ENCODE results near the gene NUAK1.

The NUAK1 gene

DNA sequence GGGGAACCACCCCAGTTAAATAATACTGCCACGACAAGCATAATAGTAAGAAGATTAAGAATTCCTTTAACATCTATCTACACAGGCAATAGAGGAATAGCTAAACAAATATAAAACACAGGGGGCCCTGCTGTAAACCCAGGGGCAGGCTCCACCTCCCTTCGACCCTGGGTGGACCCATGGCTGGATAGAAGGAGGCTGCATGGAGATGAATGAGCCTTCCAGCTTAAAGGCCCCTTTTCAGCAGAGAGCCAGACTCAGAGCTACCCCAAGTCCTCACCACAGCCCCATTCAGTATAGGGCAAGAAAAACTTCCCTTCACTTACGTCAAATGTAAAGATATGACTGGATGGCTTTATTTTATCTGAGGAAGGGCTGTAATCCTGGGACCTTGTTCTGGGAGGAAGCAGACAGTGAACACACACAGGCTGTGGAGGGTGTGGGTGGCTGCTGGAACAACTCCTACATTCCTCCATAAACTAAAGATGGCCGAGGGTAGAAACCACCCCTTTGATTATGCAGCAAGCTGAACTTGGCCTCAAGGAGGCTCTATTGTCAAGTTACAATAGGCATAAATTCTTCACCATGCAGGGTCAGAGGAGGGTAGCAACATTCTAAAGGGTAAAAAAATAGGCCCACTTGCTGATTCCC lies 30.4 kb downstream of the NUAK1 start:
- DNase-seq, result no peak

DNA sequence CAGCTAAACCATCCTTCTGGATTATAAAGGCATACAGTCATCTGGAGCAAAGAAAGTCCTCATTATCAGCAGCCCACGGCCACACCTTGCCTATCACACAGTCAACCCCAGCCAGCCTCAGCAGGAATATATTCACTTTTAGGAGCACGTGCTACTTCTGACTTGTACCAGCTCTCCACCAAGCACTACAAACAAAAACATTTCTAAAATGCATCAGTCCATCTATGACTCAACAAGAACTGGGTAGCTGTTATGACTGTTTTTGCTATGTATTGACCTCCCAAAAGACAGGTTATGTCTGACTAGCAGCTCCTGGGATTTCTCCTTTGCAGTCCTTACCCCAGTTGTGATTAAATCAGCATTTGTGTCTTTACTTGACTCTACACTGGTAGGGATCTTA lies 31.2 kb downstream of the NUAK1 start:
- DNase-seq, result no peak

- no peak for DNase-seq
Measured at GRCh38 chr12:106106892-106107291, 31.9 kb downstream of the NUAK1 start.

- DNase-seq, result peak in 1 of 2 experiments; percentile 11
Measured at GRCh38 chr12:106106061-106106566, 32.6 kb downstream of the NUAK1 start.

- DNase-seq, result no peak
Measured at GRCh38 chr12:106101803-106102202, 37.0 kb downstream of the NUAK1 start.

- DNase-seq, result no peak
Measured at GRCh38 chr12:106098691-106099200, 40.0 kb downstream of the NUAK1 start.

DNA sequence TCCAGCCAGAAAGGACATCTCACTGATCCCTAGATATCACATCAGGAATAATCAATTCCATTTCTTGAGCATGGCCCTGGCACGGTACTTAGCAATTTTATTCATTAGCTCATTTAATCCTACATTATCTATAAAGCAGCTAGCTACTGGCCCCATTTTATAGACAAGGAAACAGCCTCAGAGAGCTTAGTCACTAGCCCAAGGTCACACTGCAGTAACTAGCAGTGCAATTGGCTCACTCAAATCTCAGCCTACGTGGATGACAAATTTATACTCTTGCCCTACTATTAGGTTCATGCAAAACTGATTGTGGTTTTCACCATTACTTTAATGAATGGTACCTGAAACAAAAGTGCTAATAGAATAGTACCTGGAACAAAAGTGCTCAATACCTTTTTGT lies 41.7 kb downstream of the NUAK1 start:
- DNase-seq, result no peak

- DNase-seq, result no peak
Measured at GRCh38 chr12:106096376-106096775, 42.4 kb downstream of the NUAK1 start.

DNA sequence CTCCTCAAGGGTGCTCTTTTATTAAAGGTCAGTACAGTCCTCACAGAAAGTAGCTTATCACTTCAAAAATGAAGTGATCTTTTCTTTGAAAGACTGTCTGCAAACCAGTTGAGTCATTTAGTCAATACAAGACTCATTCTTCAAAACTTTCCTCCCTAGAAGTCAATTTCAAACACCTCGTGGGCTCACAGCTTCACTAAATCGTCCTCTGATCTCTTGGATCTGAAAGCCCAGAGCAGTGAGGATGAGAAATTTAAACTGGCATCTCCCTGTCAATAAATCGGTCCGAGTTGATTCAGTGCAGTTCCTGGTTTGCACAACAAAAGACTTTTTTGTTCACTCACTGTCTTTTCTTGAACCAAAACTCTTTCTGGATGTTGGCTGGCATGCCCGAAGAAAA lies 44.5 kb downstream of the NUAK1 start:
- DNase-seq, result no peak

DNA sequence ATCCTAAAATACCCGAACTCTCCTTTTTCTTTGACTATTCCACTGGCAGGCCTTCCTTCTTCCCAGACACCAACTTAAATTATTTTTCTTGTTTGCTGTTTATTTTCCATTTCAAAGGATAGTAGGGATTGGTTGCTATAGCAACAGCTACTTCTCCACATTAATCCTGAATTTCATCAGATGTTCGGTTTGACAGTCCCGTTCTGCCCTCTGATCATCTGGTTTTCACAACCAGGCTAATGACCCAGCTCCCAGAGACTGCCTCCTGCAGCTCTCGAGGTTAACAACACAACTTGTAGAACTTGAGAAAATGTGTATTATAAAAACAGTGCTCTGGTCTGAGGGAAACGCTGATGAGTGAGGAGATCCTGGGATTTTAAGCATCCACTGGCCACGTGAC lies 45.5 kb downstream of the NUAK1 start:
- DNase-seq, result no peak

DNA sequence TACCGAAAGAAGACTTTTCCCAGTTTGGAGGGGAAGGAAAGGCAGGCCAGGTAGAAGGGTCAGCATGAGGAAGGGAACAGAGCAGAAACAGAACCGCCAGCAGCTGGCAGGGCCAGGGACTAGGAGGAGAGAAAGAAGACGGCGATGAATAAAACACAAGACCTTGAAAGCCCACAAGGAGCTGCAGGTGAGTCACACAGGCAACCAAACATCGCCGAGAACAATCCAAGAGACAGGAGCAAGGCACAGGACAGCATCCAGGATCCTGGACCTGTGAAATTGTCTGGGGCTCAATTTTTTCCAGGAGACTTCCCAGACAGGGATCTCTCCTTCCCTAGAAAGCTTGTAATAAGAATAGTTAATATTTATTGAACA lies 47.3 kb downstream of the NUAK1 start:
- DNase-seq, result no peak

DNA sequence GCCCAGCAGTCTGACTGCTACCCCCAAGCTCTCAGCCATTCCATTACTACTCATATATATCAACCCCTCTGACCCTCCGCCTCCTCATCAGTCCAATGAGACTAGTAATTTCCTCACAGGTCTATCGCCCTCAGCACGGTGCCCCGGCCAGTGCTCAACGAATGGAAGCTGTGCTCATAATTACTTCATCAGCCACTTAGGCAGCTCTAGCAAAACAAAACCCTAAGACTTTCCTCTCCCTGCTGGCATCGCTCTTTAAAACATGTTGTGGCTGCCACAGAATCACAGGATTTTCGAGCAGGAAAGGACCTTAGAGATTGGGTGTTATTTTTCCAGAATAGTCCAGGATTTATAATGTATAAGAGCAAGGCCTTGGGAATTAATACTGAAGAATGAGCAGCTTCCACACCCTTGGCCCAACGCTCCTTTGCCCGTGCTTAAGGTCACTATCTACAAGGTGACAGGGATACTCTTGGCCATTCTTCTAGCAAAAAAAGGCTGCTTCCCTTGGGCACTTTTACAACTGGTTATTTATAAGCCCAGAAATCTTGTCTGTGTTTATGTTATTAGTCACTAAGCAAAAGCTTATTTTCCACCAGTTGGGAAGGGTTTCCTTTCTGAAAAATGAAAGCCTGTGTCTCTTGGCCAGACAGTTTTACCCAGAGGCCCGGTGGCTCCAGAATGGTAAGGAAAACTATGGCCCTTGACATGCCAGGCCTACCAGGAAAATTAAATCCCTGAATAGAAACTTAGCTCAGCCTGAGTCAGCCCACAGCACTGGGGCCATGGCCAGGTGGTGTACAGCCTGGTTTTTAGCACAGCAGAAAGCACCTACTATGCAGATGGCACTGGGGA lies 47.9 kb downstream of the NUAK1 start:
- DNase-seq, result no peak

DNA sequence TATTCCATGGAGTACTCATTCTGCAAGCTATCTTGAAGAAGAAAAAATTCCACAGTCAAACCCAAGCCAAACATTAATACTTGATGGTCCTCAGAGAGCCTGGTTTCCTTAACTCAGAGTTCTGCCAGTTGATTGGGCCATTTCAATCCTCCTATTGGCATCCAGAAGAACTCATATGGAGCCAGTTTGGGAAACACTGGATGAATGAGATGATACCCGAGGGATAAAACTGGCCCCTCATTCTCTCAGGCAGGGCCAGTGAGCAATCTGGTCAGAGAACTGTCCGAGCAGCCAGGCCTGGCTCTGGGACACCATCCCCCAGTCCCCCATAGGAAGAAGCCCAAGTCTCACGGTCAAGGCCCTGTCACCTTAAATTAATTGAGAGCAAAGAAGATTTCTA lies 48.8 kb downstream of the NUAK1 start:
- no peak for DNase-seq

DNA sequence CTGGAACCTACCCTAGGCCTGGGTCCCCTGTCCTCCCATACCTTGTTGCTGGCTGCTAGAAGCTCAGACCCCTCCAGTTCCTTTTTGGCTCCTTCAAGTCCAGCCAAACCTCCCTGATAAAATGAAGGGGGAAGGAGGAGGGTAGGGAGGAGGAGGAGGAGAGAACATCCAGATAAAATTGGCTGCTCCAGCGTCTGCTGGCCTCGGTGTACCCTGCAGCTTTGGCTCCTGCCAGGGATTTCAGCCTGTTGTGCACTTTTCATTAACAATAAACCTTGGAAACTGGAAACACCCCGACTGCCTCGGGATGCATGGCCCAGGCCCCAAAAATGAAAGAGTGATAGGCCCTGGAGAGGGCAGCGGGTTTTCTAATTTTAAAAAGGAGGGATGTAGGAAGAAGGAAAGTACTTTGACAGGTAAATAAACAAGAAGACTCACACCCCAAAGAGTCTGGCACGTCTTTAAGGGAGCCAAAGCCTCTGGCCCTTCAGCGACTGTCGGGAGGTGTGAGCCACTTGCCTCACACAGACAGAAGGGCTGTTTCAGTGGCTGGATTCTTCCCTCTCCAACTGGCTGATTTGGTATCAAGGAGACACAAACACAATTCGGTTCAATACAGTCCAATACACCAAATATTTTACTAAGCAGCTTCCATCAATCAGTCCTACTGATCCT lies 49.8 kb downstream of the NUAK1 start:
- no peak for DNase-seq

- no peak for DNase-seq
Measured at GRCh38 chr12:106088246-106088808, 50.4 kb downstream of the NUAK1 start.

GRCh38 chr12:106086696-106087095 lies 52.1 kb downstream of the NUAK1 start:
- DNase-seq, result no peak

DNA sequence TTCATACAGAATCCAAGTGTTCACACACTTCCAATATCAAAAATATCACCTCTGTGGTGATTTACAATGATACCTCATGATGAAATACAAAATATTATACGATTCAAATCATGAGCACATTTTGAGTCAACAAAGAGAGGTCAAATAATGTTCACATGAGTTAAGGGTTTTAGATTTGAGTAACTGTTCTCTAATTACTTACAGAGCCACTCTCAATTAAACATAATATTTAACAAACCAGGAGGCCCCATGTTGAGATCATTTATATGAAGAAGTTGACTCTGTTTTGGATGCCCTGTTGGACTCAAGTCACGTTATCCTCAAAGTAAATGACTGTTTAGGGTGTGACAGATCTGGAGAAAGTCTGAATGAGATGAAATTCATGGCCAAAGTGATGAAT lies 53.5 kb downstream of the NUAK1 start:
- DNase-seq, result no peak

DNA sequence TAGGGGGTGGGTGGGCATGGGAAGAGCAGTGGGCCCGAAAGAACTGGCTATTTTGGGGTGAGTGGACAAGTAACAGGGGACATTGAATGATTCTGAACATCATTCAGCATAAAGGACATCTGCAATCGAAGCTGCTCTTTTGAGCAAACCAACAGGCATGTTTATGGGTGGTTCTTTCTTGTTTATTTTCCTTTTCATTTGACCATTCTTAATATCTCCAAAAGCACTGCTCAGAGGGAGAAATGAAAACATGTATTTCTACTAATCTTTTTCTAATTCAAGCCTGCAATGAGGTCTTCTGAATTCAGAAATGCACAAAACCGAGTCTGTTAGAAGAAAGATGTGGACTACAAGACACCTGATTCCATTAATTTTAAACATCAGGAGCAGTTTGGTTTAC lies 54.0 kb downstream of the NUAK1 start:
- no peak for DNase-seq

- DNase-seq, result no peak
Measured at GRCh38 chr12:106084014-106084671, 54.6 kb downstream of the NUAK1 start.

DNA sequence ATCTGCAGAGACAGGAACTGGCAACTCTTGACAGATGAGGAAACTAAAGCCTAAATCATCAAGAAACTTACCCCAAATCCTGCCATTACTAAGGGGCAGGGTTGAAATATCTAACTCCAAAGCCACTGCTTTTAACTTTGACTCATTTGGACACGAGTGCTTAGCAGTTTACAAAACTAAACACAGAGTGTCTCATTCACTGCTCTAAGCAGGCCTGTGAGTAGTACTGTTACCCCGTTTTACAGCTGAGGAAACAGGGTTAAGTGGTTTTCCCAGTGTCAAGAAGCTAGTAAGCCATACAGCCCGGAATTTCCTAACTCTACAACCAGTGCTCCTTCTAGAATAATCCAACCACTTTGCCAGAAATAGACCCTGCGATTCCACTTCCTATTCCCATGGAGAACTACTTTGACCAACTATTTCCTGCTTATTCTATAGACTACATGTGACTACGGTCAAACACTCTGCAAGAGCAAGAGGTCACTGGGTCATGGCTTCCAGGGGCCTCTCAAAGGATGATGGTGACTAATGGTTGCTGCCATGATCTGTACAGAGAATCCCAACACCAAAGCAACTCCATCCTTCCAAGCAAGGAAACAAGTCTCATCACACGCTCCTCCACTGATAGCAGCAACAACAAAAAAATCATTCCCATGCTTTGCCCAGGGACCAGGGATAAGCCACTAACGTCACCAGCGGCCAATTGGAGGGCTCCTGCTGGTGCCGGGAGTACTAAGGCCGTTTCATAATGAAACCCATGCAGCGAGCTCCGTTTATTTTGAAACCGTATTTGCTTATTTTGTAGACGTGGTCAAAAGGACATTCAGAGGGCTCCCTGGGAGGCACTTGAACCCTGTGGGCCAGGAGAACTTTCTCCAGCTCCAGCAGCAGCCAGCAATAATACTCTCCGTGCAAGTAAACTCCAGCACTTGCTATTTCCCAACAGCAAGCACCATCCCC lies 56.3 kb downstream of the NUAK1 start:
- no peak for DNase-seq

- DNase-seq, result no peak
Measured at GRCh38 chr12:106081606-106082005, 57.1 kb downstream of the NUAK1 start.

DNA sequence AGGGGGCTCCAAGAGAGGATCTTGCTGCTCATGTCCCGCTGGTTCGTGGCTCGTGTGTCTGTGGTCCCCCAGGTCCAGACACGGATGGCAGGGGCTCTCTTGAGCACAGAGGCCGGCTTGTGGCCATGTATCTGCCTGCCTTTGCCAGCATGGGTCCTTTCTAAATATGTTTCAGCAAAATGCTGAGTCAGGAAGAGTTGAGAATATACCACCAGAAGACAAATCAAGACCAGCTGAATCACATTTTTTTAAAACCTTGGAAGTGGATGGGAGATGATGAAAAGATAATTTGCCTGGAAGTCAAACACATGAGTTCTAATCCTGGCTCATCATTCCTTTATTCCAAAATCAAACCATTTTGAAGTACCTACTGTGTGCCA lies 58.0 kb downstream of the NUAK1 start:
- DNase-seq, result no peak

All from NCI-H526 (cell line).